Neural cell (in vitro differentiated cells): ENCODE data around the gene PFKFB1. TPM values are rescaled to one million over a fixed set of nuclear protein-coding genes. Genes with fewer than 3 reads are reported as not detected.

ENCODE experiments used
- H2AFZ ChIP-seq: fragments of 200-600, 300-800 bp; sonication (generic), shearing (Covaris generic); 2 replicates; pipeline ENCODE4 v1.6.0; 2014; ENCODE audit warnings: low read depth, mild to moderate bottlenecking, antibody characterized with exemption, low read length, moderate library complexity
- H3F3A ChIP-seq: fragments of 200-600 bp; shearing (Covaris generic); 2 replicates; pipeline ENCODE4 v1.6.1; 2016; ENCODE audit warnings: mild to moderate bottlenecking, moderate library complexity, mixed read lengths, antibody characterized with exemption, low read length; ENCODE audit not compliant: insufficient read depth, poor library complexity, severe bottlenecking
- H3K27ac ChIP-seq: fragments of 200-600, 300-800 bp; sonication (generic), shearing (Covaris generic); 2 replicates; pipeline ENCODE4 v1.5.1; 2014; ENCODE audit warnings: mild to moderate bottlenecking, low read length, moderate library complexity
- H3K27me3 ChIP-seq: fragments of 300-800, 200-600 bp; sonication (generic), shearing (Covaris generic); 2 replicates; pipeline ENCODE4 v1.6.0; 2014; ENCODE audit warnings: mild to moderate bottlenecking, low read depth, low read length, moderate library complexity; ENCODE audit not compliant: insufficient read depth
- H3K36me3 ChIP-seq: fragments of 300-800, 200-600 bp; sonication (generic), shearing (Covaris generic); 2 replicates; pipeline ENCODE4 v1.5.1; 2014; ENCODE audit warnings: mild to moderate bottlenecking, antibody characterized with exemption, low read length, moderate library complexity; ENCODE audit not compliant: insufficient read depth
- H3K4me2 ChIP-seq: fragments of 300-800, 200-600 bp; sonication (generic), shearing (Covaris generic); 2 replicates; pipeline ENCODE4 v1.6.0; 2014; ENCODE audit warnings: mild to moderate bottlenecking, low read length
- H3K4me3 ChIP-seq: fragments of 300-800, 200-600 bp; sonication (generic), shearing (Covaris generic); 2 replicates; pipeline ENCODE4 v1.5.1; 2014; ENCODE audit warnings: mild to moderate bottlenecking, low read length, moderate library complexity
- H3K79me2 ChIP-seq: fragments of 200-600 bp; shearing (Covaris generic); replicated peaks from 2 replicates; pipeline ENCODE4 v1.6.0; 2014; ENCODE audit warnings: mild to moderate bottlenecking, low read length, moderate library complexity; ENCODE audit not compliant: insufficient read depth
- H3K9ac ChIP-seq: fragments of 300-800, 200-600 bp; sonication (generic), shearing (Covaris generic); 2 replicates; pipeline ENCODE4 v1.6.1; 2016; ENCODE audit warnings: mild to moderate bottlenecking, low read length, mixed read lengths
- H3K9me2 ChIP-seq: fragments of 200-600 bp; shearing (Covaris generic); 2 replicates; pipeline ENCODE4 v1.6.1; 2016; ENCODE audit warnings: mild to moderate bottlenecking, low read length, mixed read lengths; ENCODE audit not compliant: insufficient read depth
- H3K9me3 ChIP-seq: fragments of 200-600, 300-800 bp; sonication (generic), shearing (Covaris generic); 2 replicates; pipeline ENCODE4 v1.6.1; 2016; ENCODE audit warnings: mild to moderate bottlenecking, mixed run types, low read length, moderate library complexity, mixed read lengths
- H4K20me1 ChIP-seq: fragments of 200-600 bp; shearing (Covaris generic); 2 replicates; pipeline ENCODE4 v1.6.1; 2016; ENCODE audit warnings: mild to moderate bottlenecking, mixed run types; ENCODE audit not compliant: insufficient read depth
- EP300 ChIP-seq: fragments of 450-650 bp; conservative IDR thresholded peaks from 2 replicates; pipeline ENCODE4 v1.6.1; 2014; ENCODE audit warnings: antibody characterized with exemption, mild to moderate bottlenecking, moderate library complexity; ENCODE audit not compliant: poor library complexity, severe bottlenecking
- EZH2 ChIP-seq: fragments of 200-600, 300-800 bp; shearing (Covaris generic), sonication (generic); IDR thresholded peaks from 2 replicates; pipeline ENCODE4 v1.6.1; 2014; ENCODE audit warnings: antibody characterized with exemption, low read length, borderline replicate concordance, mild to moderate bottlenecking; ENCODE audit not compliant: insufficient read depth, poor library complexity, severe bottlenecking
- MXI1 ChIP-seq: fragments of 450-650 bp; conservative IDR thresholded peaks from 2 replicates; pipeline ENCODE4 v1.6.1; 2014; ENCODE audit warnings: antibody characterized with exemption, mild to moderate bottlenecking; ENCODE audit not compliant: poor library complexity, severe bottlenecking
- POLR2AphosphoS5 ChIP-seq: IDR thresholded peaks from 2 replicates; pipeline ENCODE4 v1.6.1; 2012
- RAD21 ChIP-seq: fragments of 450-650 bp; conservative IDR thresholded peaks from 2 replicates; pipeline ENCODE4 v1.6.1; 2014; ENCODE audit warnings: antibody characterized with exemption, mild to moderate bottlenecking, moderate library complexity
- SMC3 ChIP-seq: fragments of 450-650 bp; conservative IDR thresholded peaks from 2 replicates; pipeline ENCODE4 v1.6.1; 2014; ENCODE audit warnings: antibody characterized with exemption, mild to moderate bottlenecking, moderate library complexity; ENCODE audit not compliant: poor library complexity
- TAF1 ChIP-seq: IDR thresholded peaks from 2 replicates; pipeline ENCODE4 v1.6.1; 2012; ENCODE audit warnings: low read depth
- polyA plus RNA-seq: library from polyadenylated mRNA; depleted of rRNA; stranded (reverse); fragments of >200 nt; gene quantifications from 2 replicates; pipeline ENCODE4 v1.2.3, GENCODE V29; 2014
- TF ChIP-seq, protein P1 (sequence below): IDR thresholded peaks from 2 replicates; pipeline ENCODE4 v1.6.1; 2012; ENCODE audit warnings: borderline replicate concordance
- TF ChIP-seq, protein P2 (sequence below): fragments of 450-650 bp; IDR thresholded peaks from 2 replicates; pipeline ENCODE4 v1.5.1; 2014; ENCODE audit warnings: antibody characterized with exemption, mild to moderate bottlenecking, moderate library complexity; ENCODE audit not compliant: poor library complexity, severe bottlenecking

The PFKFB1 gene
- polyA plus RNA-seq, 1 donor from 2014 or later: 0.51 TPM

DNA sequence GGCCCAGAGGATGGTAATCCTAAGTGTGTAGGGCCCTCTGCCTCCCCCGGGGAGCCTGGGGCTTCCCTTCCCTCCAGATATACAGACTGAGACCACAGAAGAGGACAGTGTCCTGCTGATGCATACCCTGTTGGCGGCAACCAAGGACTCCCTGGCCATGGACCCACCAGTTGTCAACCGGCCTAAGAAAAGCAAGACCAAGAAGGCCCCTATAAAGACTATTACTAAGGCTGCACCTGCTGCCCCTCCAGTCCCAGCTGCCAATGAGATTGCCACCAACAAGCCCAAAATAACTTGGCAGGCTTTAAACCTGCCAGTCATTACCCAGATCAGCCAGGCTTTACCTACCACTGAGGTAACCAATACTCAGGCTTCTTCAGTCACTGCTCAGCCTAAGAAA is 71.4 kb downstream of the PFKFB1 start:
- Histone ChIP-seq H3K9ac (no peak overlapping the region), H3K4me3 (peak overlapping the region; percentile 88), H3K9me3 (no peaks in the 10 kb centered on the region), H3K36me3 (no peaks in the 10 kb centered on the region), H3K4me2 (no peak overlapping the region), H2AFZ (no peak overlapping the region), H3K27me3 (no peaks in the 10 kb centered on the region), H3K27ac (no peak overlapping the region), H3K79me2 (peaks cover 5% of the 10 kb centered on the region), H4K20me1 (no peaks in the 10 kb centered on the region), H3K9me2 (no peaks in the 10 kb centered on the region), H3F3A (no peaks in the 10 kb centered on the region)
- TF ChIP-seq EZH2: no peak
- no peak for TF ChIP-seq EP300
- no peak for TF ChIP-seq POLR2AphosphoS5
- TF ChIP-seq RAD21: no peak
- TF ChIP-seq, protein P1, sequence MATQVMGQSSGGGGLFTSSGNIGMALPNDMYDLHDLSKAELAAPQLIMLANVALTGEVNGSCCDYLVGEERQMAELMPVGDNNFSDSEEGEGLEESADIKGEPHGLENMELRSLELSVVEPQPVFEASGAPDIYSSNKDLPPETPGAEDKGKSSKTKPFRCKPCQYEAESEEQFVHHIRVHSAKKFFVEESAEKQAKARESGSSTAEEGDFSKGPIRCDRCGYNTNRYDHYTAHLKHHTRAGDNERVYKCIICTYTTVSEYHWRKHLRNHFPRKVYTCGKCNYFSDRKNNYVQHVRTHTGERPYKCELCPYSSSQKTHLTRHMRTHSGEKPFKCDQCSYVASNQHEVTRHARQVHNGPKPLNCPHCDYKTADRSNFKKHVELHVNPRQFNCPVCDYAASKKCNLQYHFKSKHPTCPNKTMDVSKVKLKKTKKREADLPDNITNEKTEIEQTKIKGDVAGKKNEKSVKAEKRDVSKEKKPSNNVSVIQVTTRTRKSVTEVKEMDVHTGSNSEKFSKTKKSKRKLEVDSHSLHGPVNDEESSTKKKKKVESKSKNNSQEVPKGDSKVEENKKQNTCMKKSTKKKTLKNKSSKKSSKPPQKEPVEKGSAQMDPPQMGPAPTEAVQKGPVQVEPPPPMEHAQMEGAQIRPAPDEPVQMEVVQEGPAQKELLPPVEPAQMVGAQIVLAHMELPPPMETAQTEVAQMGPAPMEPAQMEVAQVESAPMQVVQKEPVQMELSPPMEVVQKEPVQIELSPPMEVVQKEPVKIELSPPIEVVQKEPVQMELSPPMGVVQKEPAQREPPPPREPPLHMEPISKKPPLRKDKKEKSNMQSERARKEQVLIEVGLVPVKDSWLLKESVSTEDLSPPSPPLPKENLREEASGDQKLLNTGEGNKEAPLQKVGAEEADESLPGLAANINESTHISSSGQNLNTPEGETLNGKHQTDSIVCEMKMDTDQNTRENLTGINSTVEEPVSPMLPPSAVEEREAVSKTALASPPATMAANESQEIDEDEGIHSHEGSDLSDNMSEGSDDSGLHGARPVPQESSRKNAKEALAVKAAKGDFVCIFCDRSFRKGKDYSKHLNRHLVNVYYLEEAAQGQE: no peak
- no peak for TF ChIP-seq MXI1
- TF ChIP-seq SMC3: no peak
- TF ChIP-seq, protein P2, sequence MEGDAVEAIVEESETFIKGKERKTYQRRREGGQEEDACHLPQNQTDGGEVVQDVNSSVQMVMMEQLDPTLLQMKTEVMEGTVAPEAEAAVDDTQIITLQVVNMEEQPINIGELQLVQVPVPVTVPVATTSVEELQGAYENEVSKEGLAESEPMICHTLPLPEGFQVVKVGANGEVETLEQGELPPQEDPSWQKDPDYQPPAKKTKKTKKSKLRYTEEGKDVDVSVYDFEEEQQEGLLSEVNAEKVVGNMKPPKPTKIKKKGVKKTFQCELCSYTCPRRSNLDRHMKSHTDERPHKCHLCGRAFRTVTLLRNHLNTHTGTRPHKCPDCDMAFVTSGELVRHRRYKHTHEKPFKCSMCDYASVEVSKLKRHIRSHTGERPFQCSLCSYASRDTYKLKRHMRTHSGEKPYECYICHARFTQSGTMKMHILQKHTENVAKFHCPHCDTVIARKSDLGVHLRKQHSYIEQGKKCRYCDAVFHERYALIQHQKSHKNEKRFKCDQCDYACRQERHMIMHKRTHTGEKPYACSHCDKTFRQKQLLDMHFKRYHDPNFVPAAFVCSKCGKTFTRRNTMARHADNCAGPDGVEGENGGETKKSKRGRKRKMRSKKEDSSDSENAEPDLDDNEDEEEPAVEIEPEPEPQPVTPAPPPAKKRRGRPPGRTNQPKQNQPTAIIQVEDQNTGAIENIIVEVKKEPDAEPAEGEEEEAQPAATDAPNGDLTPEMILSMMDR: no peak
- TF ChIP-seq TAF1: no peak

DNA sequence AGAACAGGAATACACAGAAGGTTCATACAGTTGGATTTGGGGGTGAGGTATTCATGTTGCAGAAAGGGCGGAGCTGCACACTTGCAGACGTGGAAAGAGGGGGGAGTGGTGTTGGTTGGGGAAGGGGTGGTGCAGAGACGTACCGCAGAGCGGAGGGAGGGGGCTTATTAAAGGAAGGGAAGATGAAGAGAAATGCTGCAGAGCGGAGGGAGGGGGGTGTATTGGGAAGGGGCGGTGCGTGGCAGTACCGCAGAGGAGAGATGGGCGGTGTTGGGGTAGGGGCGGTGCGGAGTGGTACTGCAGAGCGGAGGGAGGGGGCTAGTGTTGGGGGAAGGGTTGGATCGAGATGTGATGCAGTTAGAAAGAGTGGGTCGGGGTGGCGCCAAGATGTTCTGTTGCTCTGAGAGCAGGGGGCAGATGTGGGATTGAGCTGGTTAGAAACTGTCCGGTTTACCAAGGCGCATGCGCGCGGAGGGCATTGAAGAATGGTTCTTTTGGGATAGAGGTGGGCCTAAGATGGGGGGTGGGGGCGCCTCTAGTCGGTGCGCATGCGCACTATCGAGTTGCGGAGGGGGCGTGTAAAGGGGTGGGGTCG is 72.5 kb downstream of the PFKFB1 start:
- Histone ChIP-seq H3K27me3 (no peaks in the 10 kb centered on the region), H3K9ac (peak overlapping the region; percentile 95), H4K20me1 (no peaks in the 10 kb centered on the region), H3K27ac (peak overlapping the region; percentile 93), H3K4me3 (peak overlapping the region; percentile 88), H3F3A (no peaks in the 10 kb centered on the region), H2AFZ (peak overlapping the region; percentile 69), H3K9me3 (no peaks in the 10 kb centered on the region), H3K4me2 (no peak overlapping the region), H3K36me3 (no peaks in the 10 kb centered on the region), H3K9me2 (no peaks in the 10 kb centered on the region), H3K79me2 (peaks cover 5% of the 10 kb centered on the region)
- no peak for TF ChIP-seq RAD21
- no peak for TF ChIP-seq SMC3
